ENCODE data around the gene HSD17B8.

HSD17B8 gene

DNA sequence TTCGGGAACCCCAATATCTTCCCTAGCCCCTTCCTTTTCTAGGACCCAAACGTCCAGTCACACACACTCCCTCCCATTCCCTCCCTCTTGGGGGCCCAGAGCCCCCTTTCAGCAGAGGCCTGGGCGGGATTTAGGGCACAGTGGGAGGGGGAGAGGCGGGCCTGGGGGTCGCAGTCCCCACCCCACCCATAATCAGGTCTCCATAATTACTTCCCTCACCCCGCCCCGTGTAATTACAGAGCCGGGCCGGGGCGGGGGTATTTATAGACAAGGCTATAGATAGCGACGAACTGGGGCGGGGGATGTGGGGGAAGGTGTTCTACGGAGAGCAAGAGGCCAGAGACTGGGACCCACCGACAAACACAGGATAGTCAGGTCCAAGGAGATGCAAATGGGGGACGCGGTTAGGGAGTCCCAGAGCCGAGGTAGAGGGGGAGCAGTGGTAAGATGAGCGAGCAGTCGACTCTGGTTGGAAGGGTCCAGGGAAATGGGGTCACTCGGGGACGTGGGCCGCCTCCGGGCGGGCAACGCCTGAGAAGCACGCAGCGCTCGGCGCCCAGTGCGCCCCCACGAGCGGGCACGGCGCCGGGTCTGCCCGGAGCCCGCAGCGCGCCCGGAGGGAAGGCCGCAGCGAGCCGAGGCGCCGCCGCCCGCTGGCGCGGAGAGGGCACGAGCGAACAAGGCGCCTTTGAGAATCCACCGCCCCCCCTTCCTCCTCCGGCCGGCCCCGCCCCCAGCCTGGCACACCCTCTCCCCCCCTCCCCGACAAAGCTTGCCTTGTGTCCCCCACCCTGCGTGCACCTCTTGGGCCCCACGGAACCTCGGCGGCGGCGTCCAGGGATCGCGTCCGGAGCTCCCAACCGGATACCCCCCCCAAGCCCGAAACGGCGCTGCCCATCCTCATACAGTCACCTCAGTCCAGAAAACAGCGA, 11.5 kb upstream of the HSD17B8 start:
- no CpG with 5 or more reads among the region's 72 CpGs for WGBS (ENCODE audit: insufficient coverage, insufficient read length)
- peaks cover 2% of the 10 kb centered on the region; the same call in 1 of the 2 replicates for H3K27me3 ChIP-seq (ENCODE audit: control insufficient read depth, insufficient read depth, low read length)
- H3K27ac ChIP-seq (ENCODE audit: low read length) = no peak overlapping the region
- H3K4me1 ChIP-seq (ENCODE audit: control insufficient read depth, insufficient read depth, low read length) = peaks cover 7% of the 10 kb centered on the region
- DNase-seq (ENCODE audit: low read depth, low spot score) = no peak
- H3K9me3 ChIP-seq (ENCODE audit: control insufficient read depth, insufficient read depth, low read length) = no peaks in the 10 kb centered on the region
- peak overlapping the region; percentile 77; the same call in 1 of the 2 replicates for H3K4me3 ChIP-seq (ENCODE audit: low read length)
- H3K36me3 ChIP-seq (ENCODE audit: control insufficient read depth, insufficient read depth, low read length) = peaks cover 4% of the 10 kb centered on the region; the same call in 1 of the 2 replicates

DNA sequence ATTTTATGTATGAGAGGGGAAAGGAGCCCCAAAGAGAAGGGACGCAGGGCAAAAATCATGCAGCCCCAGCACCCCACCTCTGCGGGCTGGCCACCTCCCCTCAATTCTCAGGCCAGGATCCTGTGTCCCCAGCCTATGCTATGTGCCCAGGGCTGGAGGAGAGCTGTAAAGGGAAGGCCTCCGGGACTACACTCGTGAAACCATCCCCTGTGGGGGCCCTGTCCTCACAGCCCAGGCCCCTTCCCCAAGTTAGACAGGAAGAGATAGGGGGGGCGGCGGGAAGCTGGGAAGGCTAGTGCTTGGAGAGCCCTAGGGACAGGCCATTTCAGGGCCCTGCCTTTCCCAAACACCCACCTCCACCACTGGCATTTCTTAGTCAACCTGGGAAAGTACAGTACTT, 10.8 kb upstream of the HSD17B8 start:
- no CpG with 5 or more reads among the region's 6 CpGs for WGBS (ENCODE audit: insufficient coverage, insufficient read length)
- Histone ChIP-seq H3K4me3 (ENCODE audit: low read length) (no peak overlapping the region; the same call in 1 of the 2 replicates), H3K27ac (ENCODE audit: low read length) (no peak overlapping the region), H3K36me3 (ENCODE audit: control insufficient read depth, insufficient read depth, low read length) (peaks cover 4% of the 10 kb centered on the region; the same call in 1 of the 2 replicates), H3K27me3 (ENCODE audit: control insufficient read depth, insufficient read depth, low read length) (peaks cover 2% of the 10 kb centered on the region; the same call in 1 of the 2 replicates), H3K4me1 (ENCODE audit: control insufficient read depth, insufficient read depth, low read length) (peaks cover 7% of the 10 kb centered on the region), H3K9me3 (ENCODE audit: control insufficient read depth, insufficient read depth, low read length) (no peaks in the 10 kb centered on the region)
- no peak for DNase-seq (ENCODE audit: low read depth, low spot score)

DNA sequence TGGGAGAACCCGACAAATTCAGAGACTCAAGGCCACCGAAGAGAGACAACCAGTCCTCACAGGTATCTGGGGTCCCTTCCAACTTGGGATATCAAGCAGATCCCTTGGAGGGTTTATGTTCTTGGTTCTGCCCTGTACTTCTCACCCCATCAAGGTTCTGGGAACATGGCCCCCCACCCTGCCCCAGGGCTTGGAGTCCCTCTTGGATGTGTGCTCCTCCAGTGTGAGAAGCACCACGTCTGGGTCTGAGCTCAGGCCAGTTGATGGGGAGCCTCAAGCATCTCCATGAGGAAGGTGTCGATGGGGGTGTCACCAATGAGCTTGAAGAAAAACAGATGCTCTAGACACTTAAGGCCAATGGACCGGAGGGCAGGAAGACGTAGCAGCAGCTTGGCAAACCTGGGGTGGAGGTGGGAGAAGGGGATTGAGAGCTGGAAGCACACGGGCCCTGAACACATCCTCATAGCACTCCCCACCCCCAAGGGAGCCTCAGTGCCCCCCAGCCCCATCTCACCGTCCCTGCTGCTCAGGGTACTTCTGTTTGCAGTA, 9.9 kb upstream of the HSD17B8 start:
- no peak overlapping the region for H3K27ac ChIP-seq (ENCODE audit: low read length)
- H3K4me1 ChIP-seq (ENCODE audit: control insufficient read depth, insufficient read depth, low read length) = peaks cover 7% of the 10 kb centered on the region
- DNase-seq (ENCODE audit: low read depth, low spot score) = no peak
- H3K4me3 ChIP-seq (ENCODE audit: low read length) = no peak overlapping the region
- H3K9me3 ChIP-seq (ENCODE audit: control insufficient read depth, insufficient read depth, low read length) = no peaks in the 10 kb centered on the region
- H3K27me3 ChIP-seq (ENCODE audit: control insufficient read depth, insufficient read depth, low read length) = peaks cover 2% of the 10 kb centered on the region; the same call in 1 of the 2 replicates
- peaks cover 4% of the 10 kb centered on the region; the same call in 1 of the 2 replicates for H3K36me3 ChIP-seq (ENCODE audit: control insufficient read depth, insufficient read depth, low read length)
- no CpG with 5 or more reads among the region's 8 CpGs for WGBS (ENCODE audit: insufficient coverage, insufficient read length)

GRCh38 chr6:33195304-33196165, 8.9 kb upstream of the HSD17B8 start:
- no peak overlapping the region for H3K27ac ChIP-seq (ENCODE audit: low read length)
- no CpG with 5 or more reads among the region's 15 CpGs for WGBS (ENCODE audit: insufficient coverage, insufficient read length)

DNA sequence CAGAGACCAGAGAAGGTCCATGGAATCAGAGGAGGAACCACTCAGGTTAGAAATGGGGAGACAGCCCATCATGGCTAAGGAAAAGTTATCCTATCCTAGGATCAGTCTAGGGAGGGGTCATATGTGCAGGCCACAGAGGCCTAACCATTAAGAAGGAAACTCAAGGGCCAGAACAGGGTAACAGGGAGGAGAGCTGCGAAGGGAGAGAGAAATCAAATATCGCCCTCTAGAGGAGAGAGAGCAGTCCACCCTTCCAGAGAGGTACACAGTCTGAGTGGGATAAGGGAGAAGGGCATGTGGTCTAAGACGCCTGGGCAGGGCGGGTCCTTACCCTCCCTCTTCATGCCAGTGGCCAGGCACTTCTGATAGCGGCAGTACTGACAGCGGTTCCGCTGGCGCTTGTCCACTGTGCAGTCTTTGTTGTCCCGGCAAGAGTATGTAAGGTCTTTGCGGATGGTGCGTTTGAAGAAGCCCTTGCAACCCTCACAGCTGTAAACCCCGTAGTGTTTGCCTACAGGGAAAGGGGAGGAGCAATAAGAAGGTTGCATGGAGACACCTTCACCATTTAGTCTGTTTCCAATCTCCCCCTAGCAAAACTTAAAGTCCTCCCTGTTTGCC, 6.9 kb upstream of the HSD17B8 start:
- no peak for DNase-seq (ENCODE audit: low read depth, low spot score)
- Histone ChIP-seq H3K9me3 (ENCODE audit: control insufficient read depth, insufficient read depth, low read length) (no peaks in the 10 kb centered on the region), H3K4me3 (ENCODE audit: low read length) (no peak overlapping the region), H3K36me3 (ENCODE audit: control insufficient read depth, insufficient read depth, low read length) (peaks cover 6% of the 10 kb centered on the region; the same call in 1 of the 2 replicates), H3K27me3 (ENCODE audit: control insufficient read depth, insufficient read depth, low read length) (no peaks in the 10 kb centered on the region), H3K4me1 (ENCODE audit: control insufficient read depth, insufficient read depth, low read length) (peaks cover 5% of the 10 kb centered on the region; the same call in 1 of the 2 replicates), H3K27ac (ENCODE audit: low read length) (no peak overlapping the region)
- WGBS (ENCODE audit: insufficient coverage, insufficient read length) = no CpG with 5 or more reads among the region's 12 CpGs

More at GRCh38 chr6:33195304-33196165, 8.9 kb upstream of the HSD17B8 start:
- peaks cover 7% of the 10 kb centered on the region for H3K4me1 ChIP-seq (ENCODE audit: control insufficient read depth, insufficient read depth, low read length)
- peaks cover 2% of the 10 kb centered on the region; the same call in 1 of the 2 replicates for H3K27me3 ChIP-seq (ENCODE audit: control insufficient read depth, insufficient read depth, low read length)
- H3K4me3 ChIP-seq (ENCODE audit: low read length) = no peak overlapping the region
- peaks cover 4% of the 10 kb centered on the region; the same call in 1 of the 2 replicates for H3K36me3 ChIP-seq (ENCODE audit: control insufficient read depth, insufficient read depth, low read length)
- no peaks in the 10 kb centered on the region for H3K9me3 ChIP-seq (ENCODE audit: control insufficient read depth, insufficient read depth, low read length)
- DNase-seq (ENCODE audit: low read depth, low spot score) = no peak

- Histone ChIP-seq H3K4me1 (ENCODE audit: control insufficient read depth, insufficient read depth, low read length) (peaks cover 5% of the 10 kb centered on the region; the same call in 1 of the 2 replicates), H3K27me3 (ENCODE audit: control insufficient read depth, insufficient read depth, low read length) (no peaks in the 10 kb centered on the region), H3K36me3 (ENCODE audit: control insufficient read depth, insufficient read depth, low read length) (peaks cover 10% of the 10 kb centered on the region; the same call in 1 of the 2 replicates), H3K4me3 (ENCODE audit: low read length) (no peak overlapping the region), H3K9me3 (ENCODE audit: control insufficient read depth, insufficient read depth, low read length) (no peaks in the 10 kb centered on the region), H3K27ac (ENCODE audit: low read length) (no peak overlapping the region)
- DNase-seq (ENCODE audit: low read depth, low spot score) = no peak
- WGBS (ENCODE audit: insufficient coverage, insufficient read length) = no CpG with 5 or more reads among the region's 6 CpGs
Observed at GRCh38 chr6:33198159-33198852, 6.1 kb upstream of the HSD17B8 start.

- no peak for DNase-seq (ENCODE audit: low read depth, low spot score)
- WGBS (ENCODE audit: insufficient coverage, insufficient read length) = no CpG with 5 or more reads among the region's 3 CpGs
- Histone ChIP-seq H3K4me3 (ENCODE audit: low read length) (no peak overlapping the region; the same call in 1 of the 2 replicates), H3K27ac (ENCODE audit: low read length) (no peak overlapping the region), H3K27me3 (ENCODE audit: control insufficient read depth, insufficient read depth, low read length) (no peaks in the 10 kb centered on the region), H3K36me3 (ENCODE audit: control insufficient read depth, insufficient read depth, low read length) (peaks cover 15% of the 10 kb centered on the region; the same call in 1 of the 2 replicates), H3K9me3 (ENCODE audit: control insufficient read depth, insufficient read depth, low read length) (no peaks in the 10 kb centered on the region), H3K4me1 (ENCODE audit: control insufficient read depth, insufficient read depth, low read length) (peaks cover 6% of the 10 kb centered on the region; the same call in 1 of the 2 replicates)
Observed at GRCh38 chr6:33198853-33199436, 5.5 kb upstream of the HSD17B8 start.

GRCh38 chr6:33199687-33200218, 4.7 kb upstream of the HSD17B8 start:
- no CpG with 5 or more reads among the region's 26 CpGs for WGBS (ENCODE audit: insufficient coverage, insufficient read length)
- H3K4me1 ChIP-seq (ENCODE audit: control insufficient read depth, insufficient read depth, low read length) = peaks cover 8% of the 10 kb centered on the region; the same call in 1 of the 2 replicates
- no peaks in the 10 kb centered on the region for H3K27me3 ChIP-seq (ENCODE audit: control insufficient read depth, insufficient read depth, low read length)
- no peak overlapping the region for H3K27ac ChIP-seq (ENCODE audit: low read length)
- H3K4me3 ChIP-seq (ENCODE audit: low read length) = peak overlapping the region; percentile 72
- no peak for DNase-seq (ENCODE audit: low read depth, low spot score)
- H3K9me3 ChIP-seq (ENCODE audit: control insufficient read depth, insufficient read depth, low read length) = no peaks in the 10 kb centered on the region
- peaks cover 15% of the 10 kb centered on the region; the same call in 1 of the 2 replicates for H3K36me3 ChIP-seq (ENCODE audit: control insufficient read depth, insufficient read depth, low read length)

Measured in iPS DF 6.9 (cell line).